Measurements from ENCODE around the gene GPBAR1.

Gene GPBAR1, protein sequence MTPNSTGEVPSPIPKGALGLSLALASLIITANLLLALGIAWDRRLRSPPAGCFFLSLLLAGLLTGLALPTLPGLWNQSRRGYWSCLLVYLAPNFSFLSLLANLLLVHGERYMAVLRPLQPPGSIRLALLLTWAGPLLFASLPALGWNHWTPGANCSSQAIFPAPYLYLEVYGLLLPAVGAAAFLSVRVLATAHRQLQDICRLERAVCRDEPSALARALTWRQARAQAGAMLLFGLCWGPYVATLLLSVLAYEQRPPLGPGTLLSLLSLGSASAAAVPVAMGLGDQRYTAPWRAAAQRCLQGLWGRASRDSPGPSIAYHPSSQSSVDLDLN

DNA sequence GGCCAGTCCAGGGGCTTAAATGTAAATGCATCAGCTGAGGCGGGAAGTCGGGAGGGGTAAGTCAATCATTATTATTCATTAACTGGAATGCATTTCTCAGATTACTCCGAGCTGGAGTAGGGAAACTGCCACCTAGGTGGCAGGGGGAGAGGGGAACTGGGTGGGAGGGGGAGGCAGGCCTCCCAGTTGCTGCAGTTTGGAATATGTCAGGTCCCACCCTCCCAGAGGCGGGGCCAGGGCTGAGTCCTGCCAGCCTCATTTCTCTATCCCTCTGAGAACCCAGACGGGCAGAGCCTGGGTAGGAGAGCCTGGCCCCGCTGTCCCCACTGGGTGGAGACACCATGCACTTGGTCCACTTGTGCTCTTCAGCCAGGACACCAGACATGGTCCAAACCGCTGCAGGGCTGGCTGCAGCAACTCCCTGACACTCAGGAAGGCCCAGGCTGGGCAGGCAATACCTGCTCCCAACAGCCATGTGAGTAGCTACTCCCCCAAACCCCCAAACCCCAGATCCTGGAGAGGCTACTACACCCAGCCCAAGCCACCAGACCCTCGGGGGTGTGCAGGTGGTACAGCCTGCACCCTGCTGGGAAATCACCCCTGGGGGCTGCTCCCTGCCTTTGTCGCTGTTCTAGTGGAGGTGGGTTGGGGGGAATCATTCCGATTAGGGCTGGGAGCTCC is at the start of gene GPBAR1:
GPBAR1 (plus strand) TSS at position 274 of the 681 bp plus-strand sequence. CDS start 1,710 bp downstream, outside the sequence.
- no peak for DNase-seq (ENCODE audit: low read depth)

DNA sequence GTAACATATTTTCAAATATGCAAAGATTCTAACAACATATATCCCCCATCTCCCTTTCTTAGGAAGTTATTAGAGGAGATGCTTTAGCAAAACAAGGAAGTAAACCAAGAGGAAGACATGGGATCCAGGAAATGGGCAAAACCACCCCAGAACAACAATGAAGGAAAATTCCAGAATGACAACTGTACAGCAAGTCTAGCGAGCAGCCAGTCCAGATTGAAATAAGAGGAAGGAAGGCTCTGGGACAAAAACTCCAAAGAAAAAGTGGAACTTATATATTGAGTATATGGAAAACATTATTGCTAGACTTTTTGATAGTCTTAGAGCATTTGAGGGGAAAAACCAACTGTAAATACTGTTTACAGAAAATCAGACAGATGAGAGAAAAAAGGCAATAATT is 46.7 kb upstream of the GPBAR1 start:
- no peak for DNase-seq (ENCODE audit: low read depth)

DNA sequence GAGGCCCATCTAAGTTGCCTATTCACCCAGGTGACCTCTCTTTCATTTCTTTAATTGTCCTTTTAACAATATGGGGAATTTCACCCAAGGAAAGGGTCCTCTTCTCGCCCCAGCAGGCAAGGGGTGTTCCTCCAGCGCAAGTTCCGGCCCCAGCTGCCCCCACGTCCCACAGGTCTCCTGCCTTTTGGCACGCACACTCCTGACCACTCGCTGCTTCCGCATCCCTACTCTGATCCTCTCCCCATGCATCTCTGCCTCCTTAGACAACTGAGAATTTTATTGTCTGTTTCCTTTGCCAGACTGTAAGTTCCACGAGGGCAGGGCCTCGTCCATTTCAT is 44.5 kb upstream of the GPBAR1 start:
- no peak for DNase-seq (ENCODE audit: low read depth)

DNA sequence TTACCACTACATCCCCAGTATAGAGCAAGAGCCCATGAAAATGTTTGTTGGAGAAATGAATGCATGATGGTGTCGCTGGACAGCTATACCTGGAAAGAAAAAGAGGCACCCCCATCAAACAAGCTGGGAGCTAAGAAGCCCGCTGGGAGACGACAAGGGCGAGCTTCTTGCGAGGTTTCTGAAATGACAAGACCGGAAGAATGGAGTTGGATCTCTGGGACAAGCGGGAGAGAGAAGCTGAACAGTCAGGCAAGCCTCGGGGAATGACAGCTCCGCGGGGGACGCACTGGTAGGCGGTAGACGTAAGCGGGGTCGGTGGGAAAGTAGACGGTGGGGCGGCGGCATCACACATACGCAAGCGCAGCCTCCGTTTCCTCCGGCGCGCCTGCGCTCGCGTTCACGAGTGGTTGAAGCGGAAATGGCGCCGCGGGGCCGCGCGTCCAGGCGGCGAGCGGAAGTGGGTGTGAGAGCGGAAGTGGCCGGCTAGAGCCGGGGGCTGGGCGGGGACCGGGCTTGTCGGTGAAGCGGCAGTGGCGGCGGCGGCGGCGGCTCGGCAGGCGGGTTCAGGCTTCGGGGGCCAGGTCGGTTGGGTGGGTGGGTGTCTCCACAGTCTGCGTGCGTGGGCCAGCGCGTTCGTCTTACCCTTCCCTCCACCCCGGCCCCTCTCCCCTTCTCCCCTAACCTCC is 44.0 kb upstream of the GPBAR1 start, which contains the start of gene ARPC2:
ARPC2 (plus strand) TSS at position 516 of the 686 bp plus-strand sequence. CDS start 282 bp downstream, outside the sequence.
- DNase-seq (ENCODE audit: low read depth), result peak; percentile 75

DNA sequence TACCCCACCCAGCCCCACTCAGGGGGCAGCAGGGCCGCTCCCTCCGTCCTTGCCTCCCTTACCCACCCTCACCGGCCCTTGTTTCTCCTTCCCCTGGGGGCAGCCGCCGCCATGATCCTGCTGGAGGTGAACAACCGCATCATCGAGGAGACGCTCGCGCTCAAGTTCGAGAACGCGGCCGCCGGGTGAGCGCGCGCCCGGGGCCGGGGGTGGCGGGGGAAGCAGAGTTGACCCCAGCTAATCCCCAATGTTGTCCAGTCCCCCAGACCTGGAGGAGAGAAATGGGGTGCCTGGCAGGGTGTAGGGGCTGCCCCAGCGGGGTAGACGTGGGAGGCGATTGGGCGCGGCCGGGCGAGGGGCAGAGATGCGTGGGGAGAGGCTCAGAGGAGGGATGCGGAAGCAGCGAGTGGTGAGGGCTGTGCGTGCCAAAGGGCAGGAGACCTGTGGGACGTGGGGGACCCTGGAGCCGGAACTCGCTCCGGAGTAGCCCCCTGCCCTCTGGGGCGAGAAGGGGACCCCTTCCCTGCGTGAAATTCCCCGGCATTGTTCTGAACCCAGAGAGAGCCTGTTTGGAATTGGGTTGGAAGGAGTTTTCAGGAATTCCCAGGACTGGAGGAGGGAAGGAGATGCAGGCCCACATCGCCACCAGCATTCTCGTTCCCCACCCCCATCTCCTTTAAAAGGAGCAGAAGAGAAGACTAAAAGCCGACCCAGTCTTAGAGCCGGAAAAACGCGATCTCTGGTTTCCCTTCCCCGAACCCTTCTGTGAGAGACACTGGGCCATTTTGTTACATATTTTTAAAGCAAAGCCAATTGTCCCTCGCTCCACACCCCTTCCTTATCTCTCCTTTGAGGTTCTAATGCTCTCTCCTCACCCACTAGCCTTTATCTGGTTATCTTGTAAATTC is 43.2 kb upstream of the GPBAR1 start:
- DNase-seq (ENCODE audit: low read depth), result no peak

DNA sequence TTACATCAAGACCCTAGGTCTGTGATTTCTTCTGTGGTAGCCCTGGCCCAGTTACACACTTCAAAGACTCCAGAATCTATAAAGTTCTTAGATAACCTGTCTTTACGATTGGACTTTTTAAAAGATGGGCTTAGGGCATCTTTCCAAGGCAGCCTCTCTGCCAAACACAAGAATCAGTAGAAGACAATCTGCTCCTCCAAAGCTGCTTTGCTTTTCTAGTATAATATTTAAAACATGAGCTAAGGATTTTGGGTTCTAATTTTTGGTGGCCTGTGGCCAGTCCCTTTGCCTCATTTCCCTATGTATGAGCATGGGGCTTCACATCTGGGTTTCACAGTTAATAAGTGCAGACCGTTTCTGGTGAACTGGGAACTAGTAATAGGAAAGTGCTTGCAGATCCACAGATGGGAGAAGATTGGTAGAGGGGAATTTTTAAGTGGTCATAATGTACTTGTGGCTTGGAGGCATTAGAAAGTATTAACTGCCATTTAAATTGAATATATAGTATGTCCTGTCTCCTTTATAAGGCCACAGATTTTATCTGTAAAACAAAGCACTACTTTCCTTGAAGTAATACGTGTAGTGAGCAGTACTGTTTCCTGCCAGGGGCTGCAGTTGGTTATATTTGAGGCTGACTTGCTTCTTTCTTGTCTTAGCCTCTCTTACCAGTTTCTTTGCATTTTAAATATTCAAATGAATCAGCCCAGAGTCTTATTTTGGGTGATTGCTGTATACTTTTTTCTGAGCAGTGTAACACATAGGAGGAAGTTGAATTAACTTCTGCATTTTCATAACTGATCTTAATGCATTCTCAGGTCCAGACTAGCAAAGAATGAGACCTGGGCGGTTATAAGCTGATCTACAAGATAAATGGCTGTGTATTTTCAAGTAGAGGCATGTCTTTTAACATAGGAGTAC is 42.3 kb upstream of the GPBAR1 start:
- no peak for DNase-seq (ENCODE audit: low read depth)

DNA sequence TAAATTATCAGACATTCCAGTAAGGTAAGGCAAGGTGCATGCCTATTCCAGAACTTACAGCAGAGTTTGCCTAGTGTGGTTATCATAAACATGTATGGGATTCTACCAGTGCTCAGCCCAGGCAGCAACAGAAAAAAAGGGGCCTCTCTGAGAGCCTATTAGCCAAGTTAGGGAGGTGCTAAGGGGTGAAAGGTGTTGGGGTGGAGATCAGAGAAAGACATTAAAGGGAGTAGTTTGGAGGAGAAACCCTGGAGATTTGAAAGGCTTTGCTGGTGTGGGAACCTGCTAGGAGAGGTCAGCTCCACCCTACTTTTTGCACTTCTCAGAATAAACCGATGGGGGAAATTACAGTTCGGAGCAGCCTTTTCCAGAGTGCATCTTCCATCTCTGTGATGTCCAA is 40.9 kb upstream of the GPBAR1 start:
- DNase-seq (ENCODE audit: low read depth), result no peak

DNA sequence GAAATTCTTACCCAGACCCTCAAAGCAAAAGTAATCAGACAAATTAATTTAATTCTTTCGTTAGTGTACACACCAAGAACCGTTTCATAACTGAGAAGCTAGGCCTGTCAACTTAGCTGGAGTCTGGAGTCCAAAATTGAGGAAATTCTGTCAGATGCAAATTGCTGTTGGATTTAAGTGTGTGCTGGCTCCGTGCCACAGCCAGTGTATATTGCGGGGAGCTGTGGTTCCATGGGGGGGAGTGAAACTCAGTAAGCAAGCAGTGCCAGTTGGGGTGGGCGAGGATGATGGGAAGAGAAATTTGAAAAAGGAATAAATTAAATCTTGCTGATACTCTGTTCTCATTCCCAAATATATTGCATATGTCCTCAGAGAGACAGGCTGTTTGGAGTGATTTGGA is 39.8 kb upstream of the GPBAR1 start:
- no peak for DNase-seq (ENCODE audit: low read depth)

DNA sequence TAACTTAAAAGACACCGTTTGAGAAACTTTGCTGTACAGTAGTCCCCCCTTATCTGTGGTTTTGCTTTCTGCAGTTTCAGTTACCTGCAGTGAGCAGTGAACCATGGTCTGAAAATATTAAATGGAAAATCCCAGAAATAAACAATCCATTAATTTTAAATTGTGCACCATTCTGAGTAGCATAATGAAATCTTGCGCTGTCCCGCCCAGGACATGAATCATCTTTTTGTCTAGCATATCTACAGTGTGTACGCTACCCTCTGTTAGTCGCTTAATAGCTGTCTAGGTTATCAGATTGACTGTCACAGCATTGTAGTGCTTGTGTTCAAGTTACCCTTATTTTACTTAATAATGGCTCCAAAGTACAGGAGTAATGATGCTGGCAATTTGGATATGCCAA is 37.8 kb upstream of the GPBAR1 start:
- DNase-seq (ENCODE audit: low read depth), result no peak

DNA sequence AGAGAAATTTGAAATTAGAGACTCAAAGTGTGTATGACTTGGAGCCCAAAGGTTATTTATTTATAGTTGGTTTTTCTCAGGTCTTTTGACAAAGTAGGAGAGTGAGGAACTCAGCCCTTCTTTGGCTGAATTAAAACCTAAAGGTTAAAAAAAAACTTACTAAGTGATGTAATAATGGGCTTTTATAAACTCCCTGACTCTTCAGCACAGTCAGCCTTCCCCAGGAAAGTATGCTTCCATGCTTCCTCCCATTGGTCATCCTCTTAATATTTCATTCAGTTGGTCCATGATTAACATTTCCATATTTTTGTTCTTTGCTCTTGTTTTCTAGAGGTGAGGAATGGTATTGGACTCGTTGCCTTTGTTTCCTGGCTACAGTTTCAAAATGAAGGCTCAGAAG is 36.6 kb upstream of the GPBAR1 start:
- DNase-seq (ENCODE audit: low read depth), result no peak

DNA sequence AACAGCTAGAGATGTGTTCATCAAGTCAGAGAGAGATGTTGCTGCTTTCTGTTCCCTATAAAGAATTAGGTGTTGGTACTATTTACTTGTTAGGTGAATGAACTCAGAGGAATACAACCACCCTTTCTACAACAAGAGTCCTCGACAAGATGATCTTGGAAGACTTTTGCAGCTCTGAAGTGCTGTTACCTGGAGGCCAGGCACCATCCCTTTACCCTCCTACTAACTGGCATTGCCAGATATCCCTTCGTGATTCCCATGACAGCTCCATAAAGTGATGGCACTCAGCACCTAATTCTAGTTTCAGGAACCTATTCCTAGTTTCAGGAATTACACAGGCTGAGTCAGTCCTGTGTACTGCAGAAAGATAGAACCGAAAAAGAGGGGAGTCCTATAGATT is 33.9 kb upstream of the GPBAR1 start:
- DNase-seq (ENCODE audit: low read depth), result no peak

DNA sequence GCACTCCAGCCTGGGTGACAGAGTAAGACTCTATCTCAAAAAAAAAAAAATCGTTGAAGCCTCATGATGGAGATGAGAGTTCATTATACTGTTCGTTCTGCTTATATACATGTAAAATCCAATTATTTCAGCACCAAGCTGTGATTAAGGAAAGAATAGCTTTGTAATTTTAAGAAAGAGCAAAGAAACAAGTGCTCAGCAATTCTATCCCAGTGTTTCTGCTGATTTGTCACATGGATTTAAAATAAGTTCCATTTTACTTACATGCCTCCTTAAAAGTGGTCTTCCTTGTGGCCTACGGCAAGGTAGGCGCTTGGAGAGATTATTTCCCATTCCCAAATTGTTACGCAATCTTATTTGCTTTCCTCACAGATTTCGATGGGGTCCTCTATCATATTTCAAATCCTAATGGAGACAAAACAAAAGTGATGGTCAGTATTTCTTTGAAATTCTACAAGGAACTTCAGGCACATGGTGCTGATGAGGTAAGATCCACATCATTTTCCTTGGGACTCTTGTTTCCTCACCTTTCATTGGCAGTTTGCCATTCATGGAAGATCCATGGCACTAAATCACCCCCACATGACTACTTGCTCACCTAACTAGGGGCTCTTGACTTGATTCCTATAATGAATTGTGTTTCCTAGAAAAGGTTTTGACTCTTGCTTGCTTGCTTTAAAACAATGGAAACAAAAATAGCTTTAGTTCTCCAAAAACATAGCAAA is 32.3 kb upstream of the GPBAR1 start:
- DNase-seq (ENCODE audit: low read depth), result no peak

DNA sequence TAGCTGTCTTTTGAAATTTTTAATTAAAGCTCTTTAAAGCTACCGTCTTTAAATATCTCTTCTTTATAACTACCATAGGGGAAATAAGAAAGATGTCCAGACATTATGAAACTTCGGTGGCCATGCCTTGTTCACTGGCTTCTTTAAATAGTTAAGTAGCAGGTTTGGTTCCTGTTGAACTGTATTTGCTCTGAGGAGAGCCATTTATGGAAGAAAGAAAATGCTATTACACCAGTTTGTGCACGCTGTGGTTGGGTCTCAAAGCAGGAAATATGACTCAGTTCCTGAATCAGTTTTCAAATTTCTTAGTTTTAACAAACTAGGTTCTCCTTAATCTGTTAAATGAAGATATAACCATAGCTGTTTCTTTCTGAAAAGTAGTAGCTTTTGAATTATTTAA is 31.6 kb upstream of the GPBAR1 start:
- peak; percentile 69 for DNase-seq (ENCODE audit: low read depth)

DNA sequence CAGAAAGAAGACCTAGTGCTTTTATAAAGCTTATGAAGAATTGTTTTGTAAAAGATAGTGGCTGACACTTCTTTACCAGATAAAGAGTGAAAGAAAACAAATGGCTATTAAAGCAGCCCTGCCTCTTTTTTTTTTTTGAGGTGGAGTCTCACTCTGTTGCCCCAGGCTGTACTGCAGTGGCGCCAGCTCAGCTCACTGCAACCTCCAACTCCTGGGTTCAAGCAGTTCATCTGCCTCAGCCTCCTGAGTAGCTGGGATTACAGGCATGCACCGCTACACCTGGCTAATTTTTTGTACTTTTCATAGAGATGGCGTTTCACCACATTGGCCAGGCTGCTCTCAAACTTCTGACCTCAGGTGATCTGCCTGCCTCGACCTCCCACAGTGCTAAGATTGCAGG is 31.0 kb upstream of the GPBAR1 start:
- no peak for DNase-seq (ENCODE audit: low read depth)

DNA sequence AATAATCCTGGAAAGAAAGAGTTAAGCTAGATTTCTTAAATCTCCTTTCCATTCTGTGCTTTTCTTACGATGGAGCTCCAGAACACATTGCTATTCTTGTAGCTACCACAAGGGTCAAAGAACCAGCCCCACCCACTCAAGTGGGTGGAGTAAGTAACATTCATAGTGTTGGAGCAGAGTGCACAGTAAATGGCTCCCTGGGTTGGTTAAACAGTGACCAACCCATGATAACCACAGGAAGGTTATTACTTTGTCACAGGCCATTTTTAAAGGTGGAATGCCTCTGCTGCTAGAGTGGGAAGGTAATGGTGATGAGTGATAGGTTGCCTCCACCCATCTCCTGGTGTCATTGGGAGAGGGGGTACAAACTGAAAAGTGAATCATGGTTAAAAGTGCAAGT is 29.9 kb upstream of the GPBAR1 start:
- no peak for DNase-seq (ENCODE audit: low read depth)

DNA sequence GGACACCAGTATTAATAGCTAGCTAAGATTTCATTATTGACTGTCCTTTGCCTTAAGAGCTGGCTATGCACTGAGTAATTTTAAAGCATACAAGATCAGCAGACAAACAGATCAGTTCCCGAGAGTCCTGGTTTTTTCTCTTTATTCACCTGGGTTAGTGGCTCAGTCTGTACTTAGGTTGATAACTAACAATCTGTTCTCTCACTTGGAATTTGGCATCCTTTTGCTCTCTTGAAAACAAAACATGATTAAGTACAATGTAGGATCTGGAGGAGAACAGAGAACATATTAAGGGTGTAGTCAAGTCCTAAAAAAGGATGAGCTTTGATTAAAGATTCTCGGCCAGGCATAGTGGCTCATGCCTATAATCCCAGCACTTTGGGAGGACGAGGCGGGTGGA is 27.3 kb upstream of the GPBAR1 start:
- no peak for DNase-seq (ENCODE audit: low read depth)

DNA sequence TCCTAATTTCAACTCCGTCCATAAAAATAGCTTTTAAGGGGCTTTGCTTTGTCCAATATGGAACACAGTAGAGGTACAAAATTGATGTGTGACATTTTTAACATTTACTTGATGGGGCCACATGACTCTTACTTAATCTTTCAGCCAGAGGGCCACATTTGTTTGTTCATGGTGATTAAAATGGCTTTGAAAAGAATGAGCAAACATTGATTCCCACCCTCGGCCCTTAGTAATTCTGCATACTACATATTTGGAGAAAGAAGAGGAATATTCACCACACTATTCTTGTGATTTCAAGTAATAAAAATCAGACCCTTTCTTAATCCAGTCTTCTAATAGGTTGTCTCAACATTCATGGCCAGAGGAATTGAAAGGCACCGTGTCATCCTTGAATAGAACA is 26.3 kb upstream of the GPBAR1 start:
- no peak for DNase-seq (ENCODE audit: low read depth)

DNA sequence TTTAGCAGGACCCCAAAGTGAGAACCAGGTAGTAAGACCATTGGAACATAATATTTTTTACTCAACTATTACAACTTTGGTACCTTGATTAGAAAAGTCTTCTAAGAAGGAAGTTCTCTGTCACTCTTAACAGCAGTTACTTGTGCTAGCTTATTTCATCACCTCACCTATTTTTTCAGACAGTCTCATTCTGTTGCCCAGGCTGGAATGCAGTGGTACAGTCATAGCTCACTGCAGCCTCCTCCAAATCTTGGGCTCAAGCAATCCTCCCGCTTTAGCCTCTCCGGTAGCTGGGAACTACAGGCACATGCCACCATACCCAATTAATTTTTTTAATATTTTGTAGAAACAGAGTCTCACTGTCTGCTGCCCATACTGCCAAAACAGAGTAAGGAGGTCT is 25.8 kb upstream of the GPBAR1 start:
- DNase-seq (ENCODE audit: low read depth), result no peak

DNA sequence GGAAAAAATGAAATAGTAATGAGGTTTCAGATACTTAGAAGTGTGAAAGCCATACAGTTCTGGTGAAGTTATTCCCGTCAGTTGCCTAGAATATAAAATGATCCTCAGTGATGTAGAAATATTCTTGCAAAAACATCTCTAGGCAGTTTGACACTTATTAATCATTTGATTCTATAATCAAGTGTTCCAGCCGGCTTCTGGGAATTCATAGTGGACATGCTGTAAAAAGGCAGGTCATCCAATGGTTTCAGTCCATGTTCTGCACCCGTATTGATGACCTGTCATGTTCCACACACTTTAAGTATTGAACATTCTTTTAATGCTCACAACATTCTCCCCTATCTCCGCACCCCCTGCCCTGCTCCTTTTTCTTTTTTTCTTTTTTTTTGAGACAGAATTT is 24.0 kb upstream of the GPBAR1 start:
- DNase-seq (ENCODE audit: low read depth), result no peak

DNA sequence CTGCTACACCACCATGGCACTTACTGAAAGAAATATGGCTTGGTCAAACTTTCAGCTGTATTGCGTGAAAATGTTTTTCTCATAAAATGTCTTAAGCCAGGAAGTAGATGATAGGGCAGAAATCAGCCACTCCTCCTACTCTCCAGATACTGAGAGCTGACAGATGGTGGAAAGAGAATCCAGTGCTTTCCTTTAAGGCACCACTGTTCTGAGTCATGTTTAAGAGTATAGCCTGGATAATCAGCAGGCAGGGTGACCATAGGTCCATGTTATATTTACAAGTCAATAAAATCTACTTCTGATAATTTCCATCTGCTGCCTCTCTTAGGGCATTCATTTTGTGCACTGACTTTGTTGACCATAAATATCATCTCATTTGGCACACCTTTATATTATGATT is 21.9 kb upstream of the GPBAR1 start:
- DNase-seq (ENCODE audit: low read depth), result no peak

Measured in HS-5 (cell line).